Brain microvascular endothelial cell (primary cell): Measurements from ENCODE around the gene NEUROD2.

Experiments
- DNase-seq: peaks from one replicate; pipeline ENCODE4 v3.0.0-alpha.2; 2020
- H3K27ac ChIP-seq: fragments of 250-450 bp; sonication (Bioruptor Pico); 2 replicates; pipeline ENCODE4 v1.5.1; 2020; ENCODE audit warnings: mild to moderate bottlenecking, moderate library complexity
- H3K27me3 ChIP-seq: fragments of 250-450 bp; sonication (Bioruptor Pico); replicated peaks from 2 replicates; pipeline ENCODE4 v1.5.1; 2020; ENCODE audit warnings: mild to moderate bottlenecking
- H3K36me3 ChIP-seq: fragments of 250-450 bp; sonication (Bioruptor Pico); replicated peaks from 2 replicates; pipeline ENCODE4 v1.5.1; 2020; ENCODE audit warnings: mild to moderate bottlenecking
- H3K4me3 ChIP-seq: 2 replicates; pipeline ENCODE4 v1.5.1; 2011; ENCODE audit warnings: low read depth, mild to moderate bottlenecking, control low read depth, low read length, moderate library complexity
- CTCF ChIP-seq: IDR thresholded peaks from 2 replicates; pipeline ENCODE4 v1.5.1; 2011; ENCODE audit warnings: low read depth, mild to moderate bottlenecking, moderate library complexity, low read length, control low read depth, inconsistent platforms; ENCODE audit errors: missing control alignments
- in situ Hi-C: cut with HindIII; loops from 2 replicates; pipeline ENCODE4 v1.10.0; 2017; ENCODE audit warnings: low sequenced_read_pairs, low pct_ligation_motif_present

NEUROD2 gene

GRCh38 chr17:39569126-39569525 lies 38.6 kb downstream of the NEUROD2 start:
- H3K27ac ChIP-seq: no peak overlapping the region
- H3K4me3 ChIP-seq: no peak overlapping the region
- in situ Hi-C loops: no loop called here
- TF ChIP-seq CTCF: no peak
- H3K27me3 ChIP-seq: no peaks in the 10 kb centered on the region
- no peak for DNase-seq
- peaks cover 3% of the 10 kb centered on the region for H3K36me3 ChIP-seq

GRCh38 chr17:39568702-39569101 lies 39.0 kb downstream of the NEUROD2 start:
- H3K27me3 ChIP-seq: no peaks in the 10 kb centered on the region
- H3K27ac ChIP-seq: no peak overlapping the region
- H3K4me3 ChIP-seq: no peak overlapping the region
- peaks cover 3% of the 10 kb centered on the region for H3K36me3 ChIP-seq
- in situ Hi-C loops: no loop called here
- DNase-seq: no peak
- no peak for TF ChIP-seq CTCF

- Histone ChIP-seq H3K36me3 (peaks cover 3% of the 10 kb centered on the region), H3K27me3 (no peaks in the 10 kb centered on the region), H3K27ac (no peak overlapping the region), H3K4me3 (no peak overlapping the region)
- DNase-seq: no peak
- no peak for TF ChIP-seq CTCF
- in situ Hi-C loops: no loop called here
Observed at GRCh38 chr17:39566094-39566850, 41.4 kb downstream of the NEUROD2 start.

- DNase-seq: no peak
- in situ Hi-C loops: no loop called here
- no peak overlapping the region for H3K4me3 ChIP-seq
- no peak for TF ChIP-seq CTCF
- peaks cover 3% of the 10 kb centered on the region for H3K36me3 ChIP-seq
- no peak overlapping the region for H3K27ac ChIP-seq
- H3K27me3 ChIP-seq: no peaks in the 10 kb centered on the region
Observed at GRCh38 chr17:39564211-39564848, 43.4 kb downstream of the NEUROD2 start.

- H3K27ac ChIP-seq: no peak overlapping the region
- no peak for TF ChIP-seq CTCF
- no peak overlapping the region for H3K4me3 ChIP-seq
- H3K36me3 ChIP-seq: peaks cover 3% of the 10 kb centered on the region
- in situ Hi-C loops: no loop called here
- no peaks in the 10 kb centered on the region for H3K27me3 ChIP-seq
- DNase-seq: no peak
Observed at GRCh38 chr17:39563476-39563875, 44.2 kb downstream of the NEUROD2 start.
